ENCODE measurements around the gene AGAP5. TPM values are rescaled to one million over a fixed set of nuclear protein-coding genes. Genes with fewer than 3 reads are reported as not detected.

AGAP5 gene
- total and polyA plus RNA-seq, 10 of the 15 experiments (the other 5 are each of a cell fraction or from before 2014, with no cell fraction given), result 0.68 to 8.5 (median 6.7) TPM; not detected in 1

- no peak for TF ChIP-seq CUX1 (IDR thresholded peaks at IDR 0.05; ENCODE audit: insufficient replicate concordance, low read depth, low read length)
- TF ChIP-seq EZH2 (IDR thresholded peaks at IDR 0.05; ENCODE audit: borderline replicate concordance, control insufficient read depth, low read depth, low read length), result no peak
- TF ChIP-seq CTCF (IDR thresholded peaks at IDR 0.05 in 2 of 3, conservative IDR thresholded peaks at IDR 0.05 in 1 of 3; ENCODE audit: control insufficient read depth in 2 of 3, extremely low read depth in 1 of 3, insufficient read depth in 1 of 3, low read depth in 3 of 3, low read length in 3 of 3), result no peak
- no peak for TF ChIP-seq ZBTB40 (IDR thresholded peaks at IDR 0.05; ENCODE audit: borderline replicate concordance)
- peak; percentile 52; the same call in 1 of the 2 replicates for TF ChIP-seq NBN (IDR thresholded peaks at IDR 0.05)
- TF ChIP-seq PBX3 (IDR thresholded peaks at IDR 0.05; ENCODE audit: insufficient replicate concordance, low read depth, low read length), result no peak
- TF ChIP-seq YBX1 (IDR thresholded peaks at IDR 0.05), result no peak
- TF ChIP-seq MYC (IDR thresholded peaks at IDR 0.05; ENCODE audit: insufficient read depth, insufficient read length, insufficient replicate concordance, low read length, severe bottlenecking), result no peak
- no peak for TF ChIP-seq IRF5 (IDR thresholded peaks at IDR 0.05; ENCODE audit: borderline replicate concordance)
- TF ChIP-seq PKNOX1 (IDR thresholded peaks at IDR 0.05), result peak; percentile 53; the same call in 1 of the 2 replicates
- peak; percentile 47; the same call in 1 of the 2 replicates for TF ChIP-seq NFIC (IDR thresholded peaks at IDR 0.05; ENCODE audit: low read depth, low read length)
- TF ChIP-seq SPI1 (IDR thresholded peaks at IDR 0.05; ENCODE audit: borderline replicate concordance, insufficient read depth, low read depth, low read length), result peak; percentile 97
These were observed 19.6 kb upstream of the AGAP5 start (continued) for GRCh38 chr10:73717556-73717955.
